Activated T-cell treated with anti-CD3 and anti-CD28 coated beads for 48 hours (primary cell): Measurements from ENCODE around the gene MECP2.
"Not testable (repeated sequence)": the region's sequence is repeated elsewhere in the genome, so short reads cannot be mapped to it uniquely, and the experiment has no call there.

Experiments
- DNase-seq: peaks from one replicate; pipeline ENCODE4 v3.0.0-alpha.2; 2020; ENCODE audit warnings: low read depth

Gene MECP2

DNA sequence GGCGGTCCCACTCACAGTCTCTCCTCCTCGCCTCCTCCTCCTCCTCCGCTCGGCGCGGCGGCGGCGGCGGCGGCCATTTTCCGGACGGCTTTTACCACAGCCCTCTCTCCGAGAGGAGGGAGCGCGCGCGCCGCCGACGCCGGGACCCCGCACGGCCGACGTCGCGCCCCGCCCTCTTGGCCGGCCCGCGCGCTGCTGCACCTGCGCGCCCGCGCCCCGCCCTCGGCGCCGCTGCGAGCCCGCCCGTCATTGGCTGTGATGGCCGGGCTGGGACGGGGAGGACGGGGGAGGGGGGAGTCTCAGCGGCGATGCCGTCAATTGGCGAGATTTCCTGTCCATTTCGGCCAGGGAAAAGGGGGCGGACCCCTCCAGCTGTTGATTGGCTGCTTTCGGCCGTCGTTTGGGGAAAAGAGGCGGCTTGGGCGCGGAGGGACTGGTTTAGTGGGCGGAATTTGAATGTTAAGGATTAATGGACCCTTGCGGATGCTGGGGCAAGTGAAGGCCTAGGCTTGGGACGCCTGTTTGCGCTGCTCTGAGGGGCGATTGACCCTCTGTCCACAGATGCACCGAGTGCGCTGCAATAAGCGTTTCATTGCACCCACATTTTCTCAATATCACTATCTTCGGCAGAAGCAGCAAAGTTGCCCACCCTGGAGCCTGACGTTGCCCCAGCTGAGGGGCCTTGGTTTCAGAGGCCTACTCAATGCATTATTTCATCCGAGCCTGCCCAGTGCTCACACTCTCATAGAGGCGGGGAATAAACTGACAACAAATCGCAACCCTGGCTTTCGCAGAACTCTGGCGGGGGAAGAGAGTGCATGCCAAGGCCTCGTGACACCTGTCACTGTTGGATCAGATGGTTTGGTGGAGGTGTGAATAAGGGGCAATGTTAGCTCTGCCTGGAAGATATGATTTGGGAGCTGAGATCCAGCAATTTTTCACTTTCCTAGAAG lies at the start of gene MECP2:
Gene MECP2, minus strand, starts transcription at position 129 of the 953 bp plus-strand sequence.
- DNase-seq = peak; percentile 85

DNA sequence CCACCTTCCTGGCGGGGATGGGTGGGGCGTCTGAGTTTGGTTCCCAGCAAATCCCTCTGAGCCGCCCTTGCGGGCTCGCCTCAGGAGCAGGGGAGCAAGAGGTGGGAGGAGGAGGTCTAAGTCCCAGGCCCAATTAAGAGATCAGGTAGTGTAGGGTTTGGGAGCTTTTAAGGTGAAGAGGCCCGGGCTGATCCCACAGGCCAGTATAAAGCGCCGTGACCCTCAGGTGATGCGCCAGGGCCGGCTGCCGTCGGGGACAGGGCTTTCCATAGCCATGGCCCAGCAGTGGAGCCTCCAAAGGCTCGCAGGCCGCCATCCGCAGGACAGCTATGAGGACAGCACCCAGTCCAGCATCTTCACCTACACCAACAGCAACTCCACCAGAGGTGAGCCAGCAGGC lies 46.5 kb upstream of the MECP2 start, which contains the start of gene OPN1LW:
Gene OPN1LW, plus strand, starts transcription at position 234 of the 400 bp plus-strand sequence. Its CDS starts 41 bp downstream, at position 275.
- DNase-seq = not testable (repeated sequence)

DNA sequence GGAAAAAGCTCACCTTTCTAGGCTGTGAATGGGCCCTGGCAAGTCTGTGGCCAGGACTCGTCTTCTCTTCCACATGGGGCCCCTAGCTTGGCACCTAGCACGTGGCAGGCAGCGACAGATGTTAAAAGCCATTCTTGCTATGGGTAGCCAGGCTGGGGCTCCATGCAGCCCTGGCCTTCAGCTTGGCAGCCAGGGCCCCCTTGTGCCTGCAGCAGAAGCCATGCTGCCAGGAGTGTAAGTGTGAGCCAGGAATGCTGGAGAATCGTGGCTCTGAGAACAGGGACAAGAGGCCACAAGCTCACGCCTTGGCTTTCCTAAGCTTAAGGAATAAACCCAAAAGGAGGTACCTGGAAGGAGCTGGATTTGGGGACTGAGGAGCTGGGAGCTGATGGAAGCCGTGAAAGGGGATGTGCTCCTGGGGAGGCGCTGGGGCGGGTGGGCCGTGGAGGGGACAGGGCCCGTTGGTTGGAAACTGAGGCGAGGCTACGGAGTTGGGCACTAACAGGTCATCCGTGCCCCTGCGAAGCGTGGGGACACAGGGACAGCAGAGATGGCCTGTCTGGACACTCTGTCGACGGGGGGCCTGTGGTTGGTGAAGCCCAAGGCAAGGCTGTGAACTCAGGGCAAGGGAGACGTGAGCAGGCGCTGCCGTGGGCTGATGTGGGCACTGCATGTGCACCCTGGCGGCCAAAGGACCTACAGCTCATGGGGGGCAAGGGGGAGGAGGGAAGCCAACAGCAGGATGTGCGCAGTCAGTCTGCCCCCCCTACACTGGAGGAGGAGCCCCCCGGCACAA lies 45.6 kb upstream of the MECP2 start:
- DNase-seq = no peak

DNA sequence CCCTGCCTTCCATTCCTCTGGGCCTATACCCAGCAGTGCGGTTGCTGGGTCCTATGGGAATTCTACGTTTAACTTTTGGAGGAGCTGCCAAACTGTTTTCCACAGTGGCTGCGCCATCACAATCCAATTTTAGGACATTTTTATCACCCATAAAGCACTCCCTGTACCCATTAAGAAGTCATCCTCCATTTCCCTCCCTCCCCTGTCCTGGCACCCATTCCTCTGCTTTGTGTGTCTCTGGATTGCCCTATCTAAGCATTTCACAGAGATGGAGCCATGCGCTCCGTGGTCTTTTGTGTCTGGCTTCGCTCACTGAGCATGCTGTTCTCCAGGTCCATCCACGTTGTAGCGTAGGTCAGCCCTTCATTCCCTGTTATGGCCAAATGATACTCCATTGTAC lies 44.9 kb upstream of the MECP2 start:
- no peak for DNase-seq

DNA sequence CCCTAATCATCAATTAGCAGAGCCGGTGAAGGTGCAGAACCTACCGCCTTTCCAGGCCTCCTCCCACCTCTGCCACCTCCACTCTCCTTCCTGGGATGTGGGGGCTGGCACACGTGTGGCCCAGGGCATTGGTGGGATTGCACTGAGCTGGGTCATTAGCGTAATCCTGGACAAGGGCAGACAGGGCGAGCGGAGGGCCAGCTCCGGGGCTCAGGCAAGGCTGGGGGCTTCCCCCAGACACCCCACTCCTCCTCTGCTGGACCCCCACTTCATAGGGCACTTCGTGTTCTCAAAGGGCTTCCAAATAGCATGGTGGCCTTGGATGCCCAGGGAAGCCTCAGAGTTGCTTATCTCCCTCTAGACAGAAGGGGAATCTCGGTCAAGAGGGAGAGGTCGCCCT lies 43.2 kb upstream of the MECP2 start:
- no peak for DNase-seq

DNA sequence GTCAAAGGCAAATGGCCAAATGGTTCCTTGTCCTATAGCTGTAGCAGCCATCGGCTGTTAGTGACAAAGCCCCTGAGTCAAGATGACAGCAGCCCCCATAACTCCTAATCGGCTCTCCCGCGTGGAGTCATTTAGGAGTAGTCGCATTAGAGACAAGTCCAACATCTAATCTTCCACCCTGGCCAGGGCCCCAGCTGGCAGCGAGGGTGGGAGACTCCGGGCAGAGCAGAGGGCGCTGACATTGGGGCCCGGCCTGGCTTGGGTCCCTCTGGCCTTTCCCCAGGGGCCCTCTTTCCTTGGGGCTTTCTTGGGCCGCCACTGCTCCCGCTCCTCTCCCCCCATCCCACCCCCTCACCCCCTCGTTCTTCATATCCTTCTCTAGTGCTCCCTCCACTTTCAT lies 42.7 kb upstream of the MECP2 start:
- DNase-seq = no peak

DNA sequence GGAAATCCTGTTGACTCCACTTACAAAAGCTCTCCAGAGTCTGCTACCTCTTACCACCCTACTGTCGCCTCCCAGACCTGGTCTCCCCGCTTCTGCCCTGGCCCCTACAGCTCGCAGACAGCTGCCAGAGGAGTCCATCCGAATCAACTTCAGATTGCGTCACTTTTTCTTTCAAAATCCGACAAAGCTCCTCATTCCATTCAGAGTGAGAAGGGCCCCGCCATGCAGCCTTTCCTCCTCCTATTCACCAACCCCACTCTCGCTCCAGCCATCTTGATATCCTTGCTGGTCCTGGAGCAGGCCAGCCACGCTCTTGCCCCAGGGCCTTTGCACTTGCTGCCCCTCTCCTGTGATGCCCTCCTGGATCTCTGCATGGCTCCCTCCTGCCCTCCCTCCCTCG lies 41.3 kb upstream of the MECP2 start:
- no peak for DNase-seq

DNA sequence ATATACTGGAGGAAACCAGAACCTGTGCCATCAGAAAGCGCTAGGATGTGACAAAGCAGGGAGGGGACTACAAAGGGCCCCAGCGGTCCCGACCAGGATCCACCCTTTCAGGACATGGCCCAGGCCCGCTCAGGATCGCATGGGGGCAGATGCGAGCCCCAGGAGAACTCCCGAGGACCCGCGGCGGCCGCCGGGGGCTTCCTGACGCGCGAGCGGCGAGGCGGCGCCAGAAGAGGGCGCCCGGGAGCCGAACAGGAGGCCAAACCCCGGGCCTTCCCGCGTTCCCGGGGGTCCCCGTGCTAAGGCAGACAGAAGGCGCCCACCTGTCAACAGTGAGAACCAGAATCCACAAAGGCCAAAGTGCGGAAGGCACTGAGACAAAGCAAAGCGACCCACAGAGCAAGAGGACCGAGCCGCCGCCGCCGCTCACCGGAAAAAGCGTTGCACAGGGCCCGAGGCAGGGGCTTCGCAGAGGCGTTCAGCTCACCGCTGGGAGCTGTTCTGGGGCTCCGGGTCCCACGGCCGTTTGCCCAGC lies 39.2 kb upstream of the MECP2 start:
- DNase-seq = peak; percentile 68

DNA sequence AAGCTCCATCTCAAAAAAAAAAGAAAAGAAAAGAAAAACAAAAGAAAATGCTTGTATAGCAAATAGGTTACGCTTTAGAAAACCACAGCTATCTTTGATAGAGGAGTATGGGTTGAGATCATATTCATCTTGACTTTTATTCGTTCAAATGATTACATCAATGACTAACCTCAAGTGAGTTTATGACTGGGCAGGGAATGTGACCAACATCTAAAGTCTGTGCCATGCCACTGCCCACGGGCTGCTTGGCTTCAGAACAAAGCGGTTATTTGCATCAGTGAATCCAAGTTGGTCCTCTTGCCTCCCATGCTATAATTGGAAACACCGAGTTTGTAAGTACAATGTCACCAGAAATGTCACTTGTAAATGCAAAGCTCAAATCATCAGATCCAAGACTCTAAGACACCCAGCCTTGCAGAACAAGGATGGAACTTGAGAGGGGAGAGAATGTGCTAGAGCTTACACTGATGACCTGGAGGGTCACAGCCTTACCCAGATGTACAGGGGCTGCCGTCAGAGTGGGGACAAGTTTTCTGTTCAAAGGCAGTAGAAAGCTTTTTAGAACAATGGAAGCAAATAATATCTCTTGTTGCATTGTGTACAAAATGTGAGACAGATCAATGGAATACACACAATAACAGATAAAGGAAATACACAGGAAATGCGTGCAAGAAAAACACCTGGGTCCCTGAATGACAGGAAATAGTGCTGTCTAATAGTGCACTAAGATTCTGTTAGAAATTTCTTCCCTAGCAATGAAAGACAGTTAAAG lies 38.1 kb upstream of the MECP2 start:
- DNase-seq = no peak

DNA sequence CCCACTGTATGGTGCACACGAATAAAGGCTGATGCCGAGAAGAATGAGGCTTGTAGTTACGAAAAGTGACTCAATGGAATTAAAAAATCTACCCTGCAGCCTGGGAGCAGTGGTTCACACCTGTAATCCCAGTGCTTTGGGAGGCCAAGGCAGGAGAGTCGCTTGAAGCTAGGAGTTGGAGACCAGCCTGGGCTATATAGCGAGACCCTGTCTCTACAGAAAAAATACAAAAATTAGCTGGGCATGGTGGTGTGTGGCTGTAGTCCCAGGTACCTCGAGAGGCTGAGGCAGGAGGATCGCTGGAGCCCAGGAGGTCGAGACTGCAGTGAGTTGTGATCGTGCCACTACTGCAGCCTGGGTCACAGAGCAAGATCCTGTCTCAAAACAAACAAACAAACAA lies 34.8 kb upstream of the MECP2 start:
- DNase-seq = no peak

DNA sequence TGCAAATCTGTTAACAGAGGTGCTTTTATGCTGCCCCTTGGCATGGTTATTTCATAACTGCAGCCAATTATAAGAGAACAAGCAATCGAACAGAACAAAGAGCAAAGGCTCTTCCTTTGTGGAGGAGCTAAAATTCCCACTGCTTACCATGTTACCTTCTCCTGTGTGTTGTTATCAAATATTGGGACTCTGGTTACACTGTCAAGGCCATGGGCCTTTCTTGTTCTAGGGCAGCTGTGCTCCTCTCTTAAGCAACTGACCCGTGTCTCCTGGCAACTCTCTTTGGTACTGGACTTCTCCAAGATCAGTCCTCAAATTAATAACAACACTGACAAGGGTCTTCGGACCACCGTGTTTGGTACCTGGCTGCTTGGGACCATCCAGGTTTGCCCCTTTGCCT lies 34.4 kb upstream of the MECP2 start:
- DNase-seq = no peak

DNA sequence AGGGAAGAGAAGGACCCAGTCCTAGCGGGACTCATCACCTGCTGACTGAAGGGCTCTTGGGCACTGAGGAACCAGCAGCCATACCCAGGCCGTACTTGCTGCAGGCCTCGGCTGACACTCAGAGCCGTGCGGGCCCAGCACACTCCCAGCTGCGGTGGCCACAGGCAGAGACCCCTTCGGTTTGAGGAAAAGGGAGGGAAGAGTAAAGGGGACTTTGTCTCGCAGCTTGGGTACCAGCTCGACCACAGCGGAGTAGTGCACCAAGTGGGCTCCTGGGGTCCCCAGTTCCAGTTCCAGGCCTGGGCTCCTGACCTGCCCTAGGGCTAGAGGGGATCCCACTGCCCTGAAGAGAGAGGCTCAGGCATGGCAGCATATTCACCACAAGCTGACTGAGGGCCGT lies 28.6 kb upstream of the MECP2 start:
- DNase-seq = no peak

DNA sequence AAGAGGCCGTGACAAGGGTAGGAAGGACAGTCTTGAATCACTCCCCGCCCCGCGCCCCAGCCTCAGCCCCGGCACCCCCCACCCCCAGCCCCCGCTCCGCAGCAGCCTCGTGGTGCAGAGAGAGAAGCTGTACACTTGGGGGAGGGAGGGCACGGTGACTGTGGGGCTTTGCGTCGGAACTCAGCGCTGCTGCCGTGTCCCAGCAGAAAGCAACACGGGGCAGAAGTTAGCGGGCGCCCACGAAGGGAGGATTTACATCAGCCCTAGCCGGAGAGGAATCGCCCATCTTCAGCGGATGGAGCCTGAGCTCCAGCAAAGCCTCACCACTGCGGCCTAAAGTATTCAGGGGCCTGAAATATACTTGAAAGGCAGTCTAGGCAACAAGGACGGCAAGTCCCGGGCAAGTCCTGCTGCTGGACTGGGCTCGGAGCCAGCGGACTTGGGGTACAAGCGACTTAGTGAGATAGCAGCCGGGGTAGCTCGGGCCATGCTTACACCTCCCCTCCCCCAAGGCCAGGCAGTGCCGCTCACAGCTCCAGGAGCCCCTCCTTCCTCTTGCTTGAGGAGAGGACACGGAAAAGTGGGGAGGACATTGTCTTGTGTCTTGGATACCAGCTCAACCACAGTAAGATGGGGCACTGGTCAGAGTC lies 28.0 kb upstream of the MECP2 start:
- no peak for DNase-seq

DNA sequence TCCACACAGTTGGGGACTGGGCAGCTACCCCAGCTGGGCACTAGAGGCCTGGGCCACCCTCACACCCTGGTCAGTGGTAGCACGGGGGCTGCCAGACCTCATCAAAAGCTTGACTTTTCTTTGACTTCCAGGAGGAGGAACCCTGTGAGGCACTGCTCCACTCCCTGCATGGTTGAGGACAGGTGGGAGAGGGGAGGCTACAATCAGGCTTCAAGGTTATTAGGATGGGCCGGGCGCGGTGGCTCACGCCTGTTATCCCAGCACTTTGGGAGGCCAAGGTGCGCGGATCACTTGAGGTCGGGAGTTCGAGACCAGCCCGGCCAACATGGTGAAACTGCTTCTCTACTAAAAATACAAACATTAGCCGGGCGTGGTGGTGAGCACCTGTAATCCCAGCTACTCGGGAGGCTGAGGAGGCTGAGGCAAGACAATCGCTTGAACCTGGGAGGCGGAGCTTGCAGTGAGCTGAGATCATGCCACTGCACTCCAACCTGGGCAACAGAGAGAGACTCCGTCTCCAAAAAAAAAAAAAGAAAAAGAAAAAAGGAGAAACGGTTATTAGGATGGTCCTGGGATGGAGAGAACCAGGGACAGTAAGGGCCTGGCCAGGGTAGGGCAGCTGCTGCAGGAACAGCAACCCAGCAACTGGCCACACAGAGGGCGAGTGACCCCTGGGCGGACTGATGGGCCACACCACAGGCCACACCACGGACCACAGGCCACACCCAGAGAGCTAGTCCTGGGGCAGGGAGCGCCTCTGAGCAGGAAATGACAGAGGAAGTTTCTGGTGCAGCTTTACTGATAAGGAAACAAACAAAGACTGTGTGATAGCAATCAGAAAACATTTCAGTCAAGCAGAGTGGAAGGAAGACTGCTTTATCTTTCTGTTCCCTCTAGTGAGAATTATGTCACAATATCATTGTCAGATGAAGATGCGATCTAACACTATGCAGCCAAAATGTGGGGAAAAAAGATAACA lies 26.0 kb upstream of the MECP2 start:
- DNase-seq = no peak

DNA sequence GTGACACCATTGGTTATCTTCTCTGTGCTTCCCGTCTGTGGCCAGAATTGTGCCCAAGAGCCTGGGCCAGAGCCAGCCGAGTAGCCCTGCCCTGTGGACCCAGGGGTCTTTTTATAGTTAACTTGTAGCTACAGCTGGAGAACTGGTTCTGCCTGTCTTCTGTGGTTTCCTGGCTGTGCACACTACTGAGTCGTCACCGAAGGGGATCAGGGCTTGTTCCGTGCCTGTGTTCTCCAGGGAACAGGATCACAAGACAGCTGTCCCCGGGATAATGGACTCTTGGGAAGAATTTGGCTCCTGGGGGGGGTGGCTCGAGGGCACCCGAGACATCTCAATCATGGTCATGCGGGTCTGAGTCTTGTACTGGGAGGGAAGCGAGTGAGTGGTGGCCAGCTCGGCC lies 24.4 kb upstream of the MECP2 start:
- DNase-seq = no peak

DNA sequence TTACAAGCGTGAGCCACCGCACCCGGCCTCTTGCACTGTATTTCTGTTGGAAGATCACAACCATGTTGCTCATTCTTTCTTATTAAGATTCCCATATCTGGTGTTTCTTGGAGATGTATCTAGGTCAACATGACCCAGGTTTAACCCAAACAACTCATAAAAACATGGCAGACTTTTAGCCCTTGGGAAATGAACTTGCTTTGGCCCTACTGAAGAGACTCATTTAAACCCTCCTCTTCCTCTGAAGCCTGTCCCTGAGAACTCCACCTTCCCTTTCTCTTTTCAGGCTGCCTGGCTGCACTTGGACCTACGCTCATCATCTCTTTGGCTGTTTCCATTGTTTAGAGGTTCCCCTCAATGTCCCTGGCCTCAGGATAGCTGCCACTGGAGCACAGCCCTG lies 23.7 kb upstream of the MECP2 start:
- no peak for DNase-seq

DNA sequence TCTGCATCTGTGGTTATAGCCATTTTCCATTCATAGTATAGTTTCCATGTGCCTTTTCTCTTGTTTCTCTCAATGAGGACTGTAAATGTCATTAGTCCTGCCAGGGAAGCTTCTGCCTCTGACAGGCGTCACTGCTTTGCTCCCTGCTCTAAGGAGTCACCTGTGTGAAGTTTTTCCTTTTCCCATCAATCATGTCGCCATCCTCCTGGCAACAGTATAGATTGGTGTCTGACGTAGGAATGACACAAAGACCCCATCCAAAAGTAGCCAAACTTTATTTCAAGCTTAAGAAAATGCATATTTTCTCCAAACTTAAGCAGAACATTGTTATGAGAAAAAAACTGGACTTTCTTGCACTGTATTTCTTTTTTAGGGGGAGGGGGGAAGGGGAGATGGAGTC lies 23.1 kb upstream of the MECP2 start:
- no peak for DNase-seq

DNA sequence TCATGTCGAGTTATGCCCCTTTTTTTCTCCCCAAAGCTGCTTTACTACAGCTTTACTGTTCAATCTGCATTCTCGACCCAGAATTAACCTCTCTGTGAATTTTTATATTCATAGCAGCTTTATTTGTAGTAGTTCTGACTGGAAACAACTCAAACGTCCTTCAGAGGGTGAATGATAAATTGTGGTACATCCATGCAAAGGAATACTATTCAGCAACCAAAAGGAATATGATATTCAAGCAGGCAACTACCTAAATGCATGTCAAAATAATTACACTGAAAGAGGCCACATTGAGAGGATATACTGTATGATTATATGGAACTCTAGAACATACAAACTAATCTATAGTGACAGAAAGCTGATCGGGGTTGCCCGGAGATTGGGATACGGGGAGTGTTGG lies 20.0 kb upstream of the MECP2 start:
- no peak for DNase-seq

DNA sequence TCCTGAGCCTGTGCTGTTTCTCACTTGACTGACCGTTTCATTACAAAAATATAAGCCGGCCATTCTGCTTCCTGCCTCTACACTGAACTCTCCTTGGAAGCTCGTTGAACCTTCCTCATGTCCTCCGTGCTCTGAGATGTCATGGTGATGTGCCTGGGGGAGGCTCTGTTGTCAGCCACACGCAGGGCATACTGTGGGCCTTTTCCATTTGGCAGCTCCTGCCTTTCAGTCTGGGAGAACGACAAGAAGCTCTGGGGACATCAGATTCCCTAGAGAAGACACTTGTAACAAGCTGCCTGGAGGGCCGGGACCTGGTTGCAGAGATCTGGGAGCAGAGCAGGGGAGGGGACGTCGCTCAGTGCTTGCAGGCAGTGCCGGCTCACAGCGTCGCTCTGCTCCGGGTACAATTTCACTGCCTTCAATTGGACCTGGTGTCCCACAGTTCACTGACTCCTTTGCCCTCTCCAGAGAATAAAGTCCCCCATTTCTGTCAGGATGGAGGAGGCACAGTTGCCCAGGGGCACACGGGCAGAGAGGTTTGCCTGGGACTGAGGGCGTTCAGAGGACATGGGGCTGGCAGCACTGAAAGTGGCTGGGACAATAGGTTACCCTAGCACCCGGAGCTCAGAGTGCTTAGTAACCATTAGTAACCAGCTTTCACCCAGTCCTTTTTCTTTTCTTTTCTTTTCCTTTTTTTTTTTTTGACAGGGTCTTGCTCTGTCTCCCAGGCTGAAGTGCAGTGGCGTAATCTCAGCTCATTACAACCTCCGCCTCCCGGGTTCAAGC lies 19.1 kb upstream of the MECP2 start:
- DNase-seq = no peak
